HG02588 (cell line): ENCODE data around the gene LTBP1.

Experiments used
- ATAC-seq: cut with Tn5 transposase; IDR thresholded peaks from one replicate; pipeline ENCODE4 v1.9.1; 2021; ENCODE audit warnings: mild to moderate bottlenecking, moderate library complexity; ENCODE audit not compliant: unreplicated experiment

The LTBP1 gene

GRCh38 chr2:33107690-33108482 is 161.1 kb downstream of the LTBP1 start:
- ATAC-seq = no peak

GRCh38 chr2:33108483-33109443 is 162.0 kb downstream of the LTBP1 start:
- no peak for ATAC-seq

- no peak for ATAC-seq
Measured at GRCh38 chr2:33110461-33110860, 163.7 kb downstream of the LTBP1 start.

GRCh38 chr2:33111002-33111446 is 164.3 kb downstream of the LTBP1 start:
- no peak for ATAC-seq

- no peak for ATAC-seq
Measured at GRCh38 chr2:33115196-33115595, 168.4 kb downstream of the LTBP1 start.

GRCh38 chr2:33115728-33116127 is 169.0 kb downstream of the LTBP1 start:
- no peak for ATAC-seq

GRCh38 chr2:33116799-33117198 is 170.0 kb downstream of the LTBP1 start:
- ATAC-seq = no peak

GRCh38 chr2:33118651-33119050 is 171.9 kb downstream of the LTBP1 start:
- no peak for ATAC-seq

GRCh38 chr2:33121416-33121815 is 174.7 kb downstream of the LTBP1 start:
- no peak for ATAC-seq

GRCh38 chr2:33121925-33122324 is 175.2 kb downstream of the LTBP1 start:
- ATAC-seq = no peak

- no peak for ATAC-seq
Measured at GRCh38 chr2:33122726-33123125, 176.0 kb downstream of the LTBP1 start.

- no peak for ATAC-seq
Measured at GRCh38 chr2:33123216-33123615, 176.5 kb downstream of the LTBP1 start.

- ATAC-seq = no peak
Measured at GRCh38 chr2:33126552-33126951, 179.8 kb downstream of the LTBP1 start.

- no peak for ATAC-seq
Measured at GRCh38 chr2:33126958-33127357, 180.2 kb downstream of the LTBP1 start.

GRCh38 chr2:33129263-33130053 is 182.7 kb downstream of the LTBP1 start:
- ATAC-seq = no peak

GRCh38 chr2:33130054-33130447 is 183.3 kb downstream of the LTBP1 start:
- no peak for ATAC-seq

GRCh38 chr2:33130544-33130943 is 183.8 kb downstream of the LTBP1 start:
- ATAC-seq = no peak

- ATAC-seq = no peak
Measured at GRCh38 chr2:33131111-33131510, 184.4 kb downstream of the LTBP1 start.

- ATAC-seq = no peak
Measured at GRCh38 chr2:33131749-33132148, 185.0 kb downstream of the LTBP1 start.

GRCh38 chr2:33133454-33133952 is 186.8 kb downstream of the LTBP1 start:
- ATAC-seq = no peak
